NOMO-1 treated with DMSO at 0.1 percent for 48 hours (cell line): ENCODE results near the gene MDGA2.
"Not testable (repeated sequence)": the region's sequence is repeated elsewhere in the genome, so short reads cannot be mapped to it uniquely, and the experiment has no call there.

Source experiments
- DNase-seq: peaks from one replicate; lab custom pipeline; 2025; ENCODE audit not compliant: unreplicated experiment; lab: John Stamatoyannopoulos, UW

Gene MDGA2

DNA sequence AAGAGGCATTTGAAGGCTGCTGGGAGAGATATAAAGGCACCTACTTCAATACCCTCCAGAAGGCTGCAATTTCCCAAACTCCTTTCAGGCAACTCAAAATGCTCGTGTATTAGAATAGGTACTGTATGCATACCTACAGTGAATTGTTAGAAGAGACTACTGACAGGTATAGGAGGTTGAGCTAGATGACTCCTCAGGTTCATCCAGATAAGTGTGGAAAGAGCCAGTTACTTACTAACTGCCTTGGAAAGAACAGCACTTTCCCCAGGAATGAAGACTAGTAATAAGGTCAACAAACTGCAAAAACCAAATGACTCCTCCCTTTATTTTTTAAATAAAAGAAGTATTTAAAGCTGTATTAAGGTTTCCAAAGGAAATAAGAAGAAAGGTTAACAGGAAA is 429.0 kb downstream of the MDGA2 start:
- no peak for DNase-seq

DNA sequence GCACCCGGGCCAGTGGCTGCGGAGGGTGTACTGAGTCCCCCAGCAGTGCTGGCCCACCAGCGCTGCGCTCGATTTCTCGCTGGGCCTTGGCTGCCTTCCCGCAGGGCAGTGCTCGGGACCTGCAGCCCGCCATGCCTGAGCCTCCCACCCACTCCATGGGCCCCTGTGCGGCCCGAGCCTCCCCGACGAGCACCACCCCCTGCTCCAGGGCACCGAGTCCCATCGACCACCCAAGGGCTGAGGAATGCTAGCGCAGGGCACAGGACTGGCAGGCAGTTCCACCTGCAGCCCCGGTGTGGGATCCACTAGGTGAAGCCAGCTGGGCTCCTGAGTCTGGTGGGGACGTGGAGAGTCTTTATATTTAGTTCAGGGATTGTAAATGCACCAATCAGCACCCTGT is 432.8 kb downstream of the MDGA2 start:
- not testable (repeated sequence) for DNase-seq

DNA sequence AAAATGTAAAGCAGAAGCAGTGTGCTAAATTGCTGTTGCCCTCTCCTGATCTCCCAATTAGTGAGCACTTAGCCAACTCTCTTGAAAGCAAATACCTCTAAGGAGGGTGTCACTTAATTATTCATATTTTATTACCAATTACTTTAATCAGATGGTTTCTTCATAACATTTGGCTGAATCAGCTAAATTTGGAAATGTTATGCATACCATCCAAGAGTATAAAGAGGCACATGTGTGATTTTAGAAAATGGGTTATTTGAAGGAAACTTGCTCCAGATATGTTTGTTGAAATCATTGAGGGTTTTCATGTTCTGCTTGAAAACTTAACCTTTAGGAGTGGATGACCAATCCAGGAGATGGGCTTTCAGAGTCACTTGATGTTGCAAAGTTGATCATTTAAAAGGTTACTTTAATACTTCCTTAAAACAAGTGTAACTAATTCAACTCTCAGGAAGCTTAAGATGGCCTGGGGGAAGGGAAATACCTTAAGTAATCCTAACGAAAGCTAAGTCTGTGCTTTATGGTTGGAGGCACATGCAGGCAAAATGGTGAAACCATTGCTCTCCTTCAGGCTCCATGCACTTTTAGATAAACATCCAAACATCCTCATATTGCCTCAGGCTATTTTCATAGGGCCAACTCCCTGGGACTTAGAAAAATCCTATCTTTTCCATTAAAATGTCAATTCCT is 434.5 kb downstream of the MDGA2 start:
- peak; percentile 45 for DNase-seq

DNA sequence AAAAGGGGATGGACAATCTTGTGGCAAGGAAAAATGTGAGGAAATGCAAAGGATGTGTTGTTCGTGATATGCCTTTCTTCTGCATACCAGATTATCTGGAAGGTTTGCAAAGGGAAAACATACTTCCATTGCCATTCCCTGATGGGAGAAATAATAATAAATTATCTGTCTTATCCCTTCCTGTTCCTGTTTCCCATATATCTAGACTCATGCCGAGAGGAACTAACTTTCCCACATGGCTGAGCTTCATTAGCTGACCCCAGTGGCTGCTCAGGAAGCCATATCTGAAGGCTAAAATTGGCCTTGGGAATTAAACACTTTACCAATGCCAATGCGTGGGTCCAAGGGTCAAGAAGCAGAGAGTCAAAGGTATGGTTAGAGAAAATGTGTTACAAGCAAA is 439.8 kb downstream of the MDGA2 start:
- no peak for DNase-seq

DNA sequence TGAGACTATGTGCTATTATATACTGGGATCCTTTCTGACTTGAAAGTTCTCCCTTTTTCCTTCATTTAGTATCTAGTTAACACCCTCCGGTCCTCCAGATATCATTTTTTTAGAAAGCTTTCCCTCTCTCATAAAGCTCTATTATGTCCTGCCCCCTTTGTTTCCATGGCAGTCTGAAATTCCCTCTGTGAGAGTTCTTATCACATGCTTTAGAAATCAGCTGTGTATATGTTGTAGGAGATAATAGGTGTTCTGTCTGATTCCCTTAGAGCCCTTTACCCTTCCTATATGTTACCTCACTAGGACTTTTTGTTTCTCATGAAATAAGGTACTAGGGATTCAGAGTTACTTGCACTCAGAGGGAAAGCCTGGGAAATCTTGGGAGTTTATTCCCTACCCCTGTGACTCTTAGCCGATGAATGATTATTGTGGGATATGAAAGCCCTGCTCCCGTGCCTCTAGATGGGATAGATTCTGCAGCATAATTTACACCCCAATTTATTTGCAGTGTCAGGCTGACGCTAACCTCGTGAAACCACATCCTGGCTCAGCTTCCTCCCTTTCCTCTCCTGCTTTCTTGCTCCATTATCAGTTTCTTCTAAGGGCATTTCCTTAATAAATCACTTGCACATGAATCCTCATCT is 448.4 kb downstream of the MDGA2 start:
- peak; percentile 63 for DNase-seq

DNA sequence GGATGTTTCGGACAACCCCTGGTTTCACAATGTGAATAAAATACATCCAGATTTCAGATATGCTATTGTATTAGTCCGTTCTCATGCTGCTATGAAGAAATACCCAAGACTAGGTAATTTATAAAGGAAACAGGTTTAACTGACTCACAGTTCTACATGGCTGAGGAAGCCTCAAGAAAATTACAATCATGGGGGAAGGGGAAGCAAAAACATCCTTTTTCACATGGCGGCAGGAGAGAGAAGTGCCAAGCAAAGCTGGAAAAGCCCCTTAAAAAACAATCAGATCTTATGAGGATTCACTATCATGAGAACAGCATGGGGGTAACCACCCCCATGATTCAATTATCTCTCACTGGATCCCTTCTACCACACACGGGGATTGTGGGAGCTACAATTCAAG is 451.7 kb downstream of the MDGA2 start:
- DNase-seq = peak; percentile 20

DNA sequence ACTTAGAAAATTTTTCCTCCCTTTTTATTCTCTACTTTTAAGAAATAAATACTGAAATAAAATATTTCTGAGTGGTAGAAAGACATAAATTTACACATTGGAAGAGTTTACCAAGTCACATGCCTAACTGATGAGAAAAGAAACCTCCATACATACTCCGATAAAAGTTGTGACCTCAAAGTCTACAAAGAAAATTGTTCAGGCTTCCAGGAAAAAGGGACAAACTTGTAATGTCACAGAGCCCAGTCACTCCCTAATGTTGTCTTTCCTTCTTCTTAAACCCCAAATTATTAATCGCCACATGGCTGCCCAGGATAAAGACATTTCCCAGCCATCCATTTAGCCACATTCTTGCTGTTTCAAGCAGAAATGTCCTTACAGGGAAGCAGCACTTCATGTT is 455.3 kb downstream of the MDGA2 start:
- DNase-seq = no peak

DNA sequence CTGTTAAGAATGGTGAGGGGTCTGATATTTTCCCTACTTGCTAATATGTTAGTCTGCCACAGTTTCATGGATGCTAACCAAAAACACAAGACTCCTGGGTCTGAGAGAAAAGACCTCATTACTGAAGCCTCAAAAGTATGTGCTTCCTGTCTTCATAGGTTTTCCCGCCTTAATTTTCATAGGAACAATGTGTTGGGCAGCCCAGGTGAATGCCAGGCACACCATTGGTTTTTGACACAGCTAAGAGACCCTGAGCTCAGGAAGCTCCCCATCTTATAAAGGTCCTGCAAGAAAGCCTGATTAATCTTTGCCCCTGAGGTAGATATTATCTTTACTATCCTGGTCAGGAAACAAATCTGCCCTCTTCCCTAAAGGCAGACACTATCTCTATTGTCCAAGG is 464.1 kb downstream of the MDGA2 start:
- DNase-seq = no peak

DNA sequence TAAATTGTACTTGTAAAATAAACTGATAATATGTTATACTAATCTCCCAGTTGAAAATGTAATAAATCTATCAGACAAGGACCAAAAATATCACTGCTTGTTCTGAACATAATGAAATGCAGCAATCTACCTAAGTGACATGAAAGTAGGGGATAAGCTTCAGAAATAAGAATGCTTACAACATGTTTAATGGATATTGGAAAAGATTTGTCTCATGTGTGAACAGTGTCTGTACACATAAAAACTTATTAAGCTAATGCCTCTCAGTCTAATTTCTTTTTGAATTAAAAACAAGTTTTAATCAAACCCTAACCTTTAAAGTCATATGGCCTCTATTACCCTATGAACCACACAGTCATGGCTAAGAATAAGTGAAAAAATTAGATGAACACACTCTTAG is 465.3 kb downstream of the MDGA2 start:
- no peak for DNase-seq

DNA sequence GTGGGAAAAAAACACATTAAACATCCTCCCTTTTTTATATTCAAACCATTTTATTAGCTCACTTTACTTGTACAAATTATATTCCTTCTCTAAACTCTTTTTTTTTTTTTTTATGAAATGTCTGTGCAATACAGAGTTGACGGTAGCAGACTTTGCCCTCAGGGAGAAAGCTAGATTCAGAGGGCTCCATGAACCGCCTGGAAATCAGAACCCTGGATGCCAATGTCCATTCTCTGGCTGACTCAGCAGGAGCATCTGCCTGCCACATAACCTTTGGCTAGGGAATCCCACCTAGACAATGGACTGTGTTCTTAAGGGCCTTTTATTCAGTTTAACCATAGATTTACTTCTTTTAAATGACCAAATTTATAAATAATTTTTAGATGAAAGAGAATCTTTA is 467.0 kb downstream of the MDGA2 start:
- DNase-seq = no peak

DNA sequence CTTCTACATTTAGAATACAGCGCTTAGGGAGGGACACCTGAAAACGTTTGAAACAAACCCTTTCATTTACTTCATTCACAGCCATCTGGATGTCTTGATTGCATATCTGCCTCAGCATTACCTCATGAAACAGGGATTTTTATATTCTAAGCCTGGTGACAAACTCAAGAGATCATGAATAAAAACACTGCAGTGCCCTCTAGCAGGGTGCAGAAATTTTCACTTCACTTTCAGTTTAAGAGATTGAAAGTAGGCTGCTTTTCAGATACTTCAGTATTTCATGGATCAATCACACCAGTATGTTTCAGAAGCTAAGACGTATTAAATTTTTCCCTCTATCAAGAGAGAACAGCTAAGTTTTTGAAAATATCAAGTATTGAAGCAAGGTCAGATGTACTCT is 467.8 kb downstream of the MDGA2 start:
- no peak for DNase-seq

DNA sequence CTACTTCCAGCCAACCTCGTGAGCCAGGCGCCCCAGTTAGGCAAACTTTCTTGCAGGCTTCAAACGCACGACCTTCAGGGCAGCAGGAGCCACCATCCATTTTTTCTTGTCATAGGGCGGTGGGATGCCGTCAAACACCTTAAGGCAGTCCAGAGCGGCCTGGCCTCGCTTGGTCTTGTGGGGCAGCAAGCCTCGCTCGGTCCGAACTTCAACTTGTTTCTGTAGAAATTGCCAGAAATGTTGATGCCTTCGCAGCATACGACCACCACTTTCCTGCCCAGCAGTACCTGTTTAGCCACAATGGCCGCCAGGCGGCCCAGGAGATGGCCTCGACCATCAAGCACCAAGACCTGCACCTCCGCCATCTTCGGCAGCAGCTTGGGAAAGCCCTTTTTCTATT is 474.7 kb downstream of the MDGA2 start:
- DNase-seq = no peak

DNA sequence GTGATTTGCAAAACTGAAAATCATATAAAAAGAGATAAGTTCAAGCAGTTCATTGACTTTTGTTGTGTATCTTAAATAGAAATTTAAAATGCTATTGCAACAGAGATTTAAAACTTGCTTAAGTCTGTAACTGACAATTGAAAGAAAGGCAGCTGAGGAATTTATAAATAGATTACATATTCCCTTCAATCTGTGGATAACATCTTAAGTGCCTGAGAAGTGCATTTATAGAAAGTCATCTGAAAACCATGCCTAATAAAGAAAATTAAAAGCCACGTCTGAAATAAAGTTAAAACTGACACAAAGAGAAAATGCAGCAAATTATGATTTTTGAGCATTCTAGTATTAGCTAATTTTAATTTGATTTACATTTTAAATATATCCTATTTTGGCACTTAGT is 479.8 kb downstream of the MDGA2 start:
- no peak for DNase-seq

DNA sequence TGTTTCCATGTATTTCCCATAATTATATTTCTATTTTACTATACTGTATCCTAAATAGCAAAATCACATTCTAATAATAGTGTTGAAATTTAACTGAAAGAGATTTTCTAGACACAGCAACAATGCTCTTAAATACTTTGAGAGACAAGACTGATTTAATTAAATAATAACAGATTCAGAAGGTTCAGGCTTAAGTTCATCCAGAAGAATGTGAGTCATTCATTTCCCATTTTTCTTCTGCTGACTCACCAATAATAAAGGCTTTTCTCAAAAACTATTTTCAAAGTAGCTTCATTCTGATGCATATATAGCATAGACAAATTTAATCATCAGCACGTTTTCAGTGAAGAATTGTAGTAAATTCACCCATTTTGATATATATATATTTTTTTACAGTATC is 481.4 kb downstream of the MDGA2 start:
- no peak for DNase-seq

DNA sequence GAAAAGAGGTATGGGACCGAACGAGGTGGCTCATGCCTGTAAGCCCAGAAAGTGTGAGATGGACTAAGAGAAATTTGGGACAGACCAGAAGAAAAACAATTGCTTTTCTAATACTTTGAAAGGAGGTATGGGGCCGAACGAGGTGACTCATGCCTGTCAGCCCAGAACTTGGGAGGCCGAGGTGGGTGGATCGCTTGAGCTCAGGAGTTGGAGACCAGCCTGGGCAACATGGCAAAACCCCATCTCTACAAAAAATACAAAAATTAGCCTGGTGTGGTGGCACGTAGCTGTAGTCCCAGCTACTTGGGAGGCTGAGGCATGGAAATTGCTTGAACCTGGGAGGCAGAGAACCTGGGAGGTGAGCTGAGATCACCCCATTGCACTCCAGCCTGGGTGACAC is 483.2 kb downstream of the MDGA2 start:
- not testable (repeated sequence) for DNase-seq

DNA sequence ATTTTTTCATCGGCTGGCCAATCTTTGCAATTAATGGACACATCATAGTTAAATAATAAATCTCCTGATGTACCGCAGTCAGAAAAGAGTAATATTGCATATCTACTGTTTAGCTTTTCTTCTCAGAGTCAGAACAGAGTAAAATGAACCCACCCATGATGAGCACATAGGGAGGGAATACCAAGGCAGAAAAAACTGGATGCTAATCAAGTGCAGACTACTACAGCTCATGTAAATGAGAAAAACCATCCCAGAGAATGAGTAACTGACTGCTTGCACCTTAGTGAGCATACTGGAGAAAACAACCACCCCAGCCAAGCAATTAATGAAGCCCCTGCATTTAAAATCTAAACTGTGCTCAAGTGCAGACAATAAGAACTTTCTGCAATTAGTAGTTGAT is 483.7 kb downstream of the MDGA2 start:
- no peak for DNase-seq

DNA sequence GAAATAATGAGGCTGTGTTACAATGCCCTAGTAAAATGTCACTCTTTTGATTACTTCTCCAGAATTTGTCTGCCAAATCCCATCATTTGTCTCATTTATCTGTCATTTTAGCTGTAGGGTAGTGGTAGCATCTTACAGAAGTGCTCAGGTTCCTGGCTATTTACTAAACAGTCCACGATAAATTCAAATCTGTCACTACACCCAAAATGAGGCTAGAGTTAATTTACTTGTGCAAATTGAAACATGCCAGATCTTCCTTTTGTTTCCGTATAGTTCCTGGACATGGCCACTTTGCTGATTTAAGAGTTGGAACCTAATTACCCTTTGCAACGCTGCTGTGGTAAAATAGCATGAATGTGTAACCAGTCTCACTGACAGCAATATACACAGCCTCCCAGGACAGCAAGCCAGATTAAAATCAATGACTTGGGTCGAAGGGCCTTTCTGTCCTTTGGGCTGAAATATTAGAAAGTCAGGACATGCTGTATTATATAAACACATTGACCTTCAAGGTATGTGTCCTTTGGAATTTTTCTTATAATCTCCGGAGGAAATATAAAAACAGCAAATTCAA is 485.4 kb downstream of the MDGA2 start:
- no peak for DNase-seq

DNA sequence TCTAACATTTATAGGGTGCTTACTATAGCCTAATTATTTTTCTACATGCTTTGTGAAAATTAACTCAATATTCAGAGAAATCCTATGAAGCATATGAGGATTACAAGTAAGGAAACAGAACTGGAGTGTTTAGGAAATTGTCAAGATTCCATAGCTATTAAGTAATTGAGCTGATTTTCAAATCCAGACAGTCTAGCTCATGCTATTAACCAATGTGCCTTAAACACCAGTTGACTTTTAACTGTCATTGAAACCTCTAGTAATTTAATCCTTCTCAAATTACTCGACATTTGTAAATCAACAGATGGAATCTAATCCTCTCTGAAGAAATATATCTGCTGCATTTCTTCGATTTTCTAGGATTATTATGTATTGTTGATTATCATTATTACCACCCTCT is 488.9 kb downstream of the MDGA2 start:
- DNase-seq = no peak

DNA sequence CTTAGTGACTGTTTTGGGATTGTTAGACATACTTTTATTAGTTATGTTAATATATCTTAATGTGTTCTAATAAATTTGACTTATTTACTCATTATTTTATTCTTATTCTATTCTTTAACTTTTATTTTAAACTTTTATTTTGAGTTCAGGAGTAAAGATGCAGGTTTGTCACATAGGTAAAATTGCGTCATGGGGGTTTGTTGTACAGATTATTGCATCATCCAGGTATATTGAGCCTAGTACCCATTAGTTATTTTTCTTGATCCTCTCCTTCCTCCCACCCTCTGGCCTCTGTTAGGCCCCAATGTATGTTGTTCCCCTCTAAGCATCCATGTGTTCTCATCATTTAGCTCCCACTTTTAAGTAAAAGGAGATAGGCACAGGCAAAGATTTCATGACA is 495.5 kb downstream of the MDGA2 start:
- no peak for DNase-seq

DNA sequence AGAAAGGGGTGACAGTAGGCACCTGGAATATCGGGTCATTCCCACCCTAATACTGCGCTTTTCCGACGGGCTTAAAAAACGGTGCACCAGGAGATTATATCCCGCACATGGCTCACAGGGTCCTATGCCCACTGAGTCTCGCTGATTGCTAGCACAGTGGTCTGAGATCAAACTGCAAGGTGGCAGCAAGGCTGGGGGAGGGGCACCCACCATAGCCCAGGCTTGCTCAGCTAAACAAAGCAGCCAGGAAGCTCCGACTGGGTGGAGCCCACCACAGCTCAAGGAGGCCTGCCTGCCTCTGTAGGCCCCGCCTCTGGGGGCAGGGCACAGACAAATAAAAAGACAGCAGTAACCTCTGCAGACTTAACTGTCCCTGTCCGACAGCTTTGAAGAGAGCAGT is 503.5 kb downstream of the MDGA2 start:
- DNase-seq = not testable (repeated sequence)

DNA sequence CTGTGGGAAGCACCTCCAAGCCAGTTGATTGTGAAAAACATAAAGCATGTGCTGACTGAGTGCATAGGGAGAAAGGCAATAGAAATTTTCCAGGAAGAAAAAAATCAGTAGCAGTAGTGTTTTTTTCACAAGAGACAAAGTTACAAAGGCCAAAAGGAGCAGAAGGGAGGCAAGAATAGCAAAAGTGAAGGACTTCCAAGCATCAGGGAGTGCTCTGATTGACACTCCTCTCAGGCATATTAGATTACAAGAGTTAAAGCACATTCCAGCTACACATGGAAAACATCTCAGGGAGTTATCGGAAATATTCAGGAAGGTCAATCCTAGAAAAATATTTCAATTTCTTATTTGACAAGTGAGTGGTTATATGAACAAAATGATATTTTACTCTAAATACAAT is 508.0 kb downstream of the MDGA2 start:
- DNase-seq = no peak

DNA sequence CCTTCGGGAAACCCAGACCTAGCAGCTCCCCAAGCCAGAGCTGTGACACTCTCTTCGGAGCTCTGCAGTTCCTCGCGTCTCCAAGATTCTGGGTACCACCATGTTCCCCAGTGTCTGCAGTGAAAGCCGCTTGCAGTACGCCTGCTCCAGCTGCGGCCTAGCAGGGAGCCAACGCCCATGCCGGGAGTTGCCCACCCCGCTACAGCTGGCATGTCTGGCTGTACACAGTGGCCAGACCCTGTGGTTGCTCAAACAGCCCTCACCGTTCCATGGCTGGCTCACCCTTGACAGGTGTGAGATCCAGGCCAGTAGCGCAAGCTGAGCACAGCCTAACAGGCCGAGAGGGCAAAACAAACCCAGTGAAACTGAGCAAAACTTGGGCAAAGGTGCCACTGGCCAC is 520.0 kb downstream of the MDGA2 start:
- no peak for DNase-seq
